GM21786 (cell line): ENCODE results near the gene OTOG.
"Not testable (repeated sequence)": the region's sequence is repeated elsewhere in the genome, so short reads cannot be mapped to it uniquely, and the experiment has no call there.

Experiments
- ATAC-seq: cut with Tn5 transposase; IDR thresholded peaks from one replicate; pipeline ENCODE4 v1.9.1; 2021; ENCODE audit not compliant: unreplicated experiment

OTOG gene

GRCh38 chr11:17622711-17623110, 75.7 kb downstream of the OTOG start:
- ATAC-seq, result not testable (repeated sequence)

- ATAC-seq, result no peak
Measured at GRCh38 chr11:17629113-17629512, 82.1 kb downstream of the OTOG start.

GRCh38 chr11:17630936-17631335, 83.9 kb downstream of the OTOG start:
- no peak for ATAC-seq

GRCh38 chr11:17631702-17632365, 84.8 kb downstream of the OTOG start:
- ATAC-seq, result no peak

GRCh38 chr11:17633279-17633986, 86.4 kb downstream of the OTOG start:
- no peak for ATAC-seq

- no peak for ATAC-seq
Measured at GRCh38 chr11:17633987-17634775, 87.1 kb downstream of the OTOG start.

GRCh38 chr11:17634776-17635550, 87.9 kb downstream of the OTOG start:
- no peak for ATAC-seq

GRCh38 chr11:17635551-17635938, 88.5 kb downstream of the OTOG start:
- ATAC-seq, result no peak

- ATAC-seq, result no peak
Measured at GRCh38 chr11:17636721-17637120, 89.7 kb downstream of the OTOG start.

GRCh38 chr11:17637901-17638300, 90.8 kb downstream of the OTOG start:
- no peak for ATAC-seq

- ATAC-seq, result no peak
Measured at GRCh38 chr11:17638311-17638710, 91.3 kb downstream of the OTOG start.

GRCh38 chr11:17639091-17639490, 92.0 kb downstream of the OTOG start:
- no peak for ATAC-seq

GRCh38 chr11:17639781-17640180, 92.7 kb downstream of the OTOG start:
- no peak for ATAC-seq

- no peak for ATAC-seq
Measured at GRCh38 chr11:17640493-17641164, 93.6 kb downstream of the OTOG start.

- no peak for ATAC-seq
Measured at GRCh38 chr11:17641792-17642350, 94.8 kb downstream of the OTOG start.

- ATAC-seq, result no peak
Measured at GRCh38 chr11:17642370-17642769, 95.3 kb downstream of the OTOG start.

- ATAC-seq, result no peak
Measured at GRCh38 chr11:17642980-17643379, 95.9 kb downstream of the OTOG start.

GRCh38 chr11:17643506-17644405, 96.7 kb downstream of the OTOG start:
- ATAC-seq, result no peak
